NCI-H2107 treated with DMSO at 0.1 percent for 48 hours (cell line): ENCODE data around the gene NUP58.
"Not testable (repeated sequence)": the region's sequence is repeated elsewhere in the genome, so short reads cannot be mapped to it uniquely, and the experiment has no call there.

ENCODE experiments used
- DNase-seq: peaks from one replicate; lab custom pipeline; 2025; ENCODE audit not compliant: unreplicated experiment; lab: John Stamatoyannopoulos, UW

The NUP58 gene

DNA sequence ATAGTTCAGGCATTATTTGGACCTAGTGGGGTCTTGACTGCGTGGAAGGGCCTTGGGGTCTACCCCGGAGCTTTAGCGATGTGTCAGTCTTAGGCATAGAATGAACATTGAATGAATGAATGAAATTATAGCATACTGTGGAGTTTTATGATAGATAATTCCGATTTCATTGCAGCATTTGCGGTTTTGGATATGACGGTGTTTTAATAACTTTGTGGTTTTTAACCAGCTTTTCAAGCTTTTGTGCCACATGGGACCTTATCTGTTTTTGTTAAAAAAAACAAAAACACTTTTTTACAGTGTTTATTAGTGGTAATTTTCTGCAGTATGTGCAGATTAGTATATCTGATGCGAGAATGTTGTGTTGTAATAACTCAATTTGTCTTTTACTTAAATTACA, 696 bp downstream of the NUP58 start:
- DNase-seq: no peak

DNA sequence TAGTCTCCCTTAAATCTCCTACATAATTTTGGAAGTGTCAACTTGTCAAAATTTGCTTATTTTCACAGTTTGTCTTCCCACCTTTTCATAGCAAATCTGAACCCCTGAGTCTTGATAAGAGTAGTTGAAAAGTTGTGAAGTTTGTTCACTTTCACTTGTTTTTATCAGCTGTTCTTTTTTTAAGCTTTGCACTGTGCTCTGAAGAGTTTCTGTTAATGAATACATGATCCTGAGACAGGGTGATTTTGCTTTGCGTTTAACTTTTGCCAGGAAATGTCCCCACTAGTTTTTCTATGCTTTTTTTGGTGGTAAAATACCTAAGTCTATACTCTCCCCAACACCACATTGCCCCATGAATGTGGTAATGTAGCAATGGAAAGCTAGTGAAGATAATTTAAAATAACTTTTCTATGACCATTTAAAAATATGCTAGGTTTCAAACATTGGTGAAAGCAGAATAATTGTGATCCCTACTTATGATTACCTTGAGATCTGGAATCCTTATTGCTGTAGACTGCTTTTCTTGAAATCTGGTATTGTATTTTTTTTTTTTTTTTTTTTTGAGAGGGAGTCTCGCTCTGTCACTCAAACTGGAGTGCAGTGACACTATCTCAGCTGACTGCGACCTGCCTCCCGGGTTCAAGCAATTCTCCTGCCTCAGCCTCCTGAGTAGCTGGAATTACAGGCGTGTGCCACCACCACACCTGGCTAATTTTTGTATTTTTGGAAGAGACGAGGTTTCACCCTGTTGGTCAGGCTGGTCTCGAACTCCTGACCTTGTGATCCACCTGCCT, 5.4 kb downstream of the NUP58 start:
- no peak for DNase-seq

DNA sequence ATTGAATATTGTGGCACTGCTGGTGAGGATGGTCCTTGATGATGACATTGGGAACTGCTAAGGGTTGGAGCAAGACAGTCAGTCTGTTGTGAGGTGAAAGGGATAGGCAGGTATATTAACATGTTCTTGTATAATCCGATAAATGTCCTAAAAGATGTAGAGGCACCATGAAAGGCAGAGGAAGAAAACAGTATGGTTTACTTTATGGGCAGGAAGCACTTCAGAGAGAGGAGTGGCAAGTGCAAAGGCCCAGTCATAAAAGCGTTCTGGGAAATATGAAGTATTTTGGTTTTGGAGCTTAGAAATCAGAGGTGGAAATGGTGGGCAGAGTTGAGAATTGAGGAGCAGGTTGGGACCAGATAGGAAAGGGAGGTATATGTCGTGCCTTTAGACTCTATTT, 9.5 kb downstream of the NUP58 start:
- DNase-seq: no peak

DNA sequence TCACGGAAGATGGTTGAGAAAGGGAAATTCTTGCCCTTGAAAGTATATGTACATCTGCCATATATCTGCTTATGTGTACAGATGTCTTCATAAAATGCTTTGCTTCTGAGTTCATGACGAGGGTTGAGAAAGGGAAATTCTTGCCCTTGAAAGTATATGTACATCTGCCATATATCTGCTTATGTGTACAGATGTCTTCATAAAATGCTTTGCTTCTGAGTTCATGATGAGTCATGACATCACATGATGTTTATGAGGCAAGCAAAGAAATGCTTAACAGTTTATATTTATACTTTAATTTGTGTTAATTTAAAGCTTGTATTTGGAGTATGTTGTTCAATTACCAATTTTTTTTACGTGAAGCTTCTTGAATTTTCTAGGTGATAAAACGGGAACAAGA, 17.5 kb downstream of the NUP58 start:
- not testable (repeated sequence) for DNase-seq

DNA sequence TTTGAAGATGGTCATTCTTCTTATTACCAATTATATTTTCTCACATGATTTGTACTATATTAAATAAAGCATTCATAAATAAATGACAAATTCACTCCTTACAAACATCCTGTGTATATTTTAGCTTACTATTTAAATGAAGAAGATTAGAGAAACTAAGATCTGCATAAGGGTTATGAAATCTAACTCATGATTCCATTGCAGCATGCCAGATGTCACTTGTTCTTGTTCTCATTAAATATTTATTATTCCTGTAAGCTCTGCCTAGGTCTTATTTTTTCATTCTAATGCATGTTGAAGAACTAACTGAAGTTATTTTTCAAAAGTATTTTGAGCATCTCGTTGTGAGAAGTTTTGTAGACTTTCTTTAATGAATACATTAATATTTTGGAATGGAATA, 18.3 kb downstream of the NUP58 start:
- no peak for DNase-seq

DNA sequence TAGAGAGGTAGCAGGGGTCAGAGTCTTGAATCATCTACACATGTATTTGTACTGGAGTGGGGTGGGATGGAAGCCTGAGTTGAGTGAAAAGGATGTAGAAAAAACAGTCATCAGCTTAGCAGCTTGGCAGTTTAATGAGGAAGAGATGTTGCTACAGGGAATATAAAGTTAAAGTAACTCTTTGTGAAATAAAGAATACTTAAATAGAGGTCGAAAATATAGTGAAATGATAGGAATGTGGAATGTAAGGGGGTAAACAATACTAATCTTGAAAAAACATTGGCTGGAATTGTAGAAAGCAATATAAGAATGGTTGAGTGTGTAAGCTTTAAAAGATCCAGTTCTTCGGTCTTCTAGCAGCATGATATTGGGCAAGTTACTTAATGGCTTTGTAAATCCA, 22.7 kb downstream of the NUP58 start:
- no peak for DNase-seq

DNA sequence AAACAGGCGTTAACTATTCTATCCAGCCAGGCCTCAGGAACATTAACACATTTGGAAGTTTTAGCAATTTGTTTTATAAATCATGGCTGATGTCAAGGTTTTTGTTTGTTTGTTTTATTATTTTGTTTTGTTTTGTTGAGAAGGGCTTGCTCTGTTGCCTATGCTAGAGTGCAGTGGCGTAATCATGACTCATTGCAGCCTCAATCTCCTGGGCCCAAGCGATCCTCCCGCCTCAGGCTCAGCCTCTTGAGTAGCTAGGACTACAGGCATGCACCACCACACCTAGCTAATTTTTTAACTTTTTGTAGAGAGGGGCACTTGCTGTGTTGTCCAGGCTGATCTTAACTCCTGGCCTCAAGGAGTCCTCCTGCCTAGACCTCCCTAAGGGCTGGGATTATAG, 28.3 kb downstream of the NUP58 start:
- no peak for DNase-seq

DNA sequence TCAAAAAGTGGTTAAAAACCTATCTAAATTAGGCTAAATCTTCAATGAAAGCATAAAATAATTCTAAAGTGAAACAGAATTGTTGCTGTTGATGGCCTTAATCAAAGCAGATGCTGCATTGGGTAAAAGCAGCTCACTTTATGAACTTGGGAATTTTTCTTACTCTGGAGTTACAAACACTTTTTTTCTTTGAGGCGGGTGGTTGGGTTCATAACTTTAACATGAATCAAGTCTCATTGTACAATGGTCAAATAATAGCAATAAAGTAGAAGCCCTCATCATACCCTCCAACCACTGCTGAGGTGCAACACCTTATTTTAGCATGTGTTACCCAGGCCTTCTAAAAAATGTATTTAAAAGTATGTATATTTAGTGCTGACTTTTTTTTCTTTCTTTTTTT, 29.1 kb downstream of the NUP58 start:
- DNase-seq: no peak

DNA sequence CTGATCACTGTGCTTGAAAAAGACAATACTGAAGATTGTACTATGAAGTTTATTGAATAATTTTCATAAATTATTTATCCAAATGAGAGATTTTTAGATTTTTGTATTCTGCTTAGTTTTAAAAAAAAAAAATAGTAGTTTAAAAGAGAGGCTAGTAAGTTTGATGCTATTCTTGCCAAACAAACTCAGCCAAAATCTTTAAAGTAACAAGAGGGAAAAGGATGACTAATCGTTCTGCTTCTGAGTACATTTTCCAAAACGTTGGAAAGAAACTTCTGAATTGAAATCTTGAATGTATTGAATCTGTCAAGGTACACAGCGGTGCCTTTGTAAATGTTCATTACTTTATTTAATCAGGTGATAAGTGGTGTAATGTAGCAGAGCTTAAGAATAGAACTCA, 34.4 kb downstream of the NUP58 start:
- DNase-seq: no peak

DNA sequence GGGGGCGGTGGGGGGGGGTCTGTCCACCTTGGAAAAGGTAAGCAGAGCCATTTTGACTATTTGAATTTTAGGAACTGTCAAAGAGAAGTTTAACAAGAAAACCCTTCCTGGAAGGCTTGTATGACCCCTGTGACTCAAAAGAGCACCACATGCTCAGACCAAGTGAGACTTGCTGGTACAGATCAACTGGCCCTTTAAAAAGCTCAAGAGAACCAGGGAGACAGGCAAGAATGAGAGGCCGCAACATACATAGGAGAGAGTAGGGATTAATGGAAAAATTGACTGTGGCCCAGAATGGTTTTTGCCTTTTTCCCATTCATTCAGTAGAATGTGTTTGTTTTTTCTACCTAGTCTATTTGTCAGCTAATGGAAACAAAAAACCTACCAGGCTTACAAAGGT, 44.2 kb downstream of the NUP58 start:
- DNase-seq: no peak

DNA sequence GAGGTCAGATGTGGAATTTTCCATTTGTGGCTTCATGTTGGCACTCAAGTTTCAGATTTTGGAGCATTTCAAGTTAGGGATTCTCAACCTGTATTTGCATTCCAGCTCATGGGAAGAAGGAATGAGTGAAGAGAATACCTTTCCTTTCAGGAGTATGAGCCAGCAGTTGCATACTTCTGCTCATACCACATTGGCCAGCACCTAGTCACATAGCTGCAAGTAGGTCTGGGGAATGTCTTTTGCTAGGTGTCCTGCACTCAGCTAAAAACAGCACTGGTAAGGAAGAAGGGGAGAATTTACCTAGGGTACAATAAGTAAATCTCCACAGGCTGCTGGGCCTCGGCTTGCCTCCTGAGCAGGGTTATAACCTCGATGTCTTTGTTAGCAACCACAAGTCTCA, 45.7 kb downstream of the NUP58 start:
- no peak for DNase-seq

DNA sequence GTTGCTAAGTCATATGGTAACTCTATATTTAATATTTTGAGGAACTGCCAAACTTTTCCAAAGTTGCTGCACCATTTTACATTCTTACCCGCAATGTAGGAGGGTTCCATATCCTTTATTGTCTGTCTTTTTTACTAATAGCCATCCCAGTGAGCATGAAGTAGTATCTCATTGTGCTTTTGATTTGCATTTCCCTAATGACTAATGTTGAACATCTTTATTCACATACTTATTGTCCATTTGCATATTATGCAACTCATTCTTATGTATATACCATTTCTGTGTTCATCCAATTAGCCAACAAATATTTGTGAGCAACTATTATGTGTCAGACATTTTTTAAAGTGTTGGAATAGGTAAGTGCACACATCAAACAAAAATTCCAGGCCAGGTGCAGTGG, 50.0 kb downstream of the NUP58 start:
- DNase-seq: no peak

DNA sequence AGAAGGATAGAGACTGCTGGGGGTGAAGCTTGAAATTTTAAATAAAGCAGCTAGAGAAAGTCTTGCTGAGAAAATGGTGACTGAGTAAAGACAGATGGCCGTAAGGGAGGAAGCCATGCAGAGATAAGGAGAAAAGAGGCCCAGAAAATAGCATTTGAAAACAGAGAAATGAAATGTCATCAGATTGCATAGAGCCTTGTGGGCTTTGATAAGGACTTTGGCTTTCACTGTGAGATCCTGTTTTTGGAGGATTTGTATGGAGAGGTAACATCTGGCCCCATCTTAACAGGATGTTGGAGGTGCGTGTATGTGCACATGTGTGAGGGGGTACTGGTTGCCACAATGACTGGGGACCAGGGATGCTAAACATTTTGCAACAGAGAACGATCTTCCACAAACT, 50.8 kb downstream of the NUP58 start:
- no peak for DNase-seq

DNA sequence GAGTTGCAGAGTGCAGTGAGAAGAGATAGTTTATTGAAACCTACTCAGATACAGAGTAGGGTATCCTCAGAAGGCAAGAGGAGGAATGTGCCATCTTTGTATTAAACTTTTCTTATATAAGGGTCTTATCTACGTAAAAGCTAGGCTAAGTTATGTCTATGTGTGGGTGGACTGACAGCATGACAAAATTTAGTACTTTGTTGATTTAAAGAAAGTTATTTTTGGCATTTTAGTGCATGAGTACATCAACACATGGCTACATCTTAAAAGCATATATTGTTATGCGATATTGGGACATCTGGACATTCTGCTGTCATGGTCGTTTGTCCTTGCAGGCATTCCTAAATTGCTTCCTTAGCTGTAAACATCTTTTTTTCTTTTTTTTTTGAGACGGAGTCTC, 51.4 kb downstream of the NUP58 start:
- DNase-seq: no peak

DNA sequence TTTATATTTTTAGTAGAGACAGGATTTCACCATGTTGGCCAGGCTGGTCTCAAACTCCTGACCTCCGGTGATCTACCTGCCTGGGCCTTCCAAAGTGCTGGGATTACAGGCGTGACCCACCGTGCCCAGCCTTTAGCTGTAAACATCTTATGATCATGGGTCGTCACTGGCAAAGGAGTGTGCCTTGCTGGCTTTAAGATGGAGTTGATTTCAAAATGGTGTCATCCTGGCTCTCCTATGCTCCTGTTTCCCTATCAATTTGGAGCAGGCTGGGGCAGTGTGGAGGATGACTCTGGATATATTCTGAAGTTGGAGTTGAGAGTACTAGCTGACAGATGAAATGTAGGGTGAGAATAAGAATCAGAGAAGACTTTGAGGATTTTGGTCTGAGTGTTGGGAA, 51.9 kb downstream of the NUP58 start:
- DNase-seq: no peak

DNA sequence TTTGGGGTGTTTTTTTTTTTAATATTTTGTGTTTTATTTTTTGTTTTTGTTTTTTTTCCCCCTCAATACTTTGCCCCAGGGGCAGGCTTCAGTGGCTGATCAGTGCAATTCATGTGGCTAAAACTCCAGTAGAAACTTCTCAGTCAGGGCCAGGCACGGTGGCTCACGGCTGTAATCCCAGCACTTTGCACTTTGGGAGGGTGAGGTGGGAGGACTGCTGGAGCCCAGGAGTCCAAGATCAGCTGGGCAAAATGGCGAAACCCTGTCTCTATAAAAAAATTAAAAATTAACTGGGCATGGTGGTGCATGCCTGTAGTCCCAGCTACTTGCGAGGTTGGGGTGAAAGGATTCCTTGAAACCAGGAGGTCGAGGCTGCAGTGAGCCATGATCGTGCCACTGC, 53.0 kb downstream of the NUP58 start:
- DNase-seq: no peak

DNA sequence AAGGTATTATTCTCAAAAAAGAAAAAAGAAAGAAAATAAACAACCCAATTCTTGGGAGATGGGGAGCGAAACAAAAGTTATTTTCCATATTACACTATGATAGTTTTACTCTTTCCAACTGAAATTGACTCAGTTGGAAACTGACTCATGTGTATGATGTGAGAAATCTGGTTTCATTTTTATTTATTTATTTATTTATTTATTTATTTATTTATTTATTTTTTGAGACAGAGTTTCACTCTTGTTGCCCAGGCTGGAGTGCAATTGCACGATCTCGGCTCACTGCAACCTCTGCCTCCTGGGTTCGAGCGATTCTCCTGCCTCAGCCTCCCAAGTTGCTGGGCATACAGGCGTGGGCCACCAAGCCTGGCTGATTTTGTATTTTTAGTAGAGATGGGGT, 59.0 kb downstream of the NUP58 start:
- not testable (repeated sequence) for DNase-seq

DNA sequence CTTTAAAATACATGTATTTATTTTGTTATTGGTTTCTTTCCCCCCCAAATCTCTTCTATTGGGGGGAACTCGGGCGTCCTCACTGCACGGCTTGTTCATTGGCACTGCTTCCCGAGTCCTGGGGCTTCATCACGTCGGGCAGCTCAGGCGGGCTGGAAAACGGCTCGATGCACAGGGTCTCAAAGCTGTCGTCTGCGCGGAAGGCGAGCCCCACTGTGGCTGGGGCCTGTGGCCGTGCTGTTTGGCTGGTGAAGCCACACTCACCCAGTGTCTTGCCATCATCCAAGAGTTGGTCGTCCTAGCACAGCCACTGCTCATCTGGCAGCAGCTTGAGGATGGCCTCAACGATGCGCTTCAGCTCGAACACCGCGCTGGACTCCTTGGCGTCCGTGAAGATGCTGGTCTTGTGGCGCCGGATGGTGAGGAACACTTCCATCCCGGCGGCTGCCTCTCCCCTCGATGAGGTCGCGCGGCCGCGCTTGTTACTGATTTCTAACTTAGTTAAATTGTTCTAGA, 64.4 kb downstream of the NUP58 start:
- DNase-seq: no peak

DNA sequence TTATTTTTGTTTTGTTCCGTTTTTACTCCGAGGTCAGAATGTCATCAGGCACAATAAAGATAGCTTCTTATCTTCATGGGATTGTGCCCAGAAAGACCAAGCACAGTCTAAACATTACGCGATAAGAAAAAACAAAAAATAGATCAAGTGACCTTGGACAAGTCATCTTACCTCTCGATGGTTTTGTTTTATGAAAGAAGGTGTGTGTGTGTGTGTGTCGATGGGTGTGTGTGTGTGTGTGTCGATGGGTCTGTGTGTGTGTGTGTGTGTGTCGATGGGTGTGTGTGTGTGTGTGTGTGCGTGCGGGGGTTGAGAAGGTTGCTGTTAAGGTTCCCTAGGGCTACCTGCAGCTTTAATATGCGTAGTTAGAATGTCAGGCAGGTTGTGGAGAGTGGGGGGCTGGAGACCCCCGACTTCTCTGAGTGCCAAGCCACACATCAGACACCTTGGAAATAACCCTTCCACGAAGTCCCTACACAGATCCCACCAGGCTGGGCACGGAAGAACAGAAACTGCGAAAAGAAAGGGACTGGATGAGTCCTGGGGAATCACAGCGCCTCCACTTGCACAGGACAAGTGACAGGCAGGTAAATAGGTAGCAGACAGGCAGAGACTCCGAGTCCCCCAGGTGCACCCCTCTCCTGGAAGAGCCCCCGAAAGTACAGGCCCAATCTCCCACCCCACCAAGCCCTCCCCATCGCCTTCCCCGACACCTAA, 69.9 kb downstream of the NUP58 start:
- peak; percentile 8 for DNase-seq

DNA sequence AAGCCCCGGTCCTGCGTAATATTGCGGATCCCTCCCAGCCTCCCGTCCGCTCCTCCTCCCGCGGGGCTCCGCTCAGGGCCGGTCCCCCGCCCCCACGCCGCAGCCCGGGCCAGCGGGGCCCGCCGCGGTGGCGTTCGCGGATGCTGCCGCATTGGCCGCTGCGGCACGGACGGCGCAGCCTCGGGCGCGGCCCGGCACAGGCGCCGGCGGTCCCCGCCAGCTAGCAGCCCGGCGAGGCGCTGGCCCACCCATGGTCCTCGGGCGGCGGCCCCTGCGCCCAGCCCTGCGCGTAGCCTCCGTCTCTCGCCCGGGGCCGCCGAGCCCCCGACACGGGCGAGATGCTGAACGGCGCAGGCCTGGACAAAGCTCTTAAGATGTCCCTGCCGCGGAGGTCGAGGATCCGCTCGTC, 70.5 kb downstream of the NUP58 start, which contains the start of gene ATP8A2:
ATP8A2 (plus strand) TSS at position 100 of the 409 bp plus-strand sequence; CDS start at position 339, 239 bp downstream.
- no peak for DNase-seq

DNA sequence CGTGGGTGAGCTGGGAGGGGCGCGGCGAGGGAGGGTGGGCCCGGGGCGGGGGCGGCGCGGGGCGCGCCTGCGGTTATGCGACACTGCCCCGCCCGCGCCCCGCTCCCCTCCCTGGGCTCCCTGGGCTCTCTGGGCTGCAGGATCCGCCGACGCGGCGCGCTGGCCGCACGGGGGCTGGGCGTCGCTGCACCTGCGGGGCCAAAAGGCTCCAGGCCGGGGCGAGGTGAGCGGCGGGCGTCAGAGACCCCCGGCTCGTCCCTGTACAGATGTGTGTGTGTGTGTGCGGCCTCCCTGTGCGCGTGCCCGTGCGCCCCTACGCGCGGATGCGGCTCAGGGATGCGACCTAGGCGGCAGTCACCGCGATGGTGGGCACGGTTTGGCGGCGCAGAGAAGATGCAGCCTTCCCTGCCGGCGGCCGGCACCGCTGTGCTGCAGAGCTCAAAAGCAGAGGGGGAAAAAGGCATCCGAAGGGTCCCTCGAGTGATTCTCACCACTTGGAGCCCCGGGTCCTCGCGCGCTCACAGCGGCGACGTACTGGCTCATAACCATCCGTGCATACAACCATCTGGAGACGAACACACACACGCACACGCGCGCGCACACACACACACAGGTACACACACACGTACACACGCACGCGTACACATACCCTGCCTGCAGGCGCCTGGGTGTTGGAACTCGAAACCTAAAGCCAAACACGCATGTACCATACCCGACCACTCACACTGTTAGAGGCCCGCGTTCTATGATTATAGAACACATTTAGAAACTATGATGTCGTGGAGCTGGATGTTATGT, 71.1 kb downstream of the NUP58 start:
- DNase-seq: peak; percentile 10
